Lung (tissue), 12 donors: ENCODE results near the gene MACROH2A2. TPM values are rescaled to one million over a fixed set of nuclear protein-coding genes. Genes with fewer than 3 reads are reported as not detected.

Source experiments
- ATAC-seq: fragments of 200-7000 bp; cut with Tn5 transposase; one replicate; pipeline ENCODE4 v1.9.1; 2020; ENCODE audit warnings: moderate number of reproducible peaks; ENCODE audit not compliant: insufficient read depth, low FRiP score
- DNase-seq, 3 donors: peaks; one replicate each; pipeline ENCODE4 v3.0.0-alpha.2; 2013 to 2017
- H3K27ac ChIP-seq, 2 donors: one replicate each; pipeline ENCODE4 v1.5.1; 2013; ENCODE audit warnings: mild to moderate bottlenecking in 2 of 2, moderate library complexity in 2 of 2, control low read depth in 1 of 2, inconsistent platforms in 1 of 2, low read depth in 1 of 2, low read length in 1 of 2
- H3K27me3 ChIP-seq, 3 donors: one replicate each; pipeline ENCODE4 v1.5.1; 2013; ENCODE audit warnings: low read length in 2 of 3; ENCODE audit not compliant: control insufficient read depth in 3 of 3, insufficient read depth in 3 of 3
- H3K36me3 ChIP-seq, 4 donors: one replicate each; pipeline ENCODE4 v1.5.1; 2013; ENCODE audit warnings: low read length in 4 of 4, mild to moderate bottlenecking in 1 of 4, moderate library complexity in 1 of 4; ENCODE audit not compliant: control insufficient read depth in 4 of 4, insufficient read depth in 4 of 4
- H3K4me1 ChIP-seq, 5 donors: one replicate each; pipeline ENCODE4 v1.5.1; 2013; ENCODE audit warnings: low read length in 5 of 5, mild to moderate bottlenecking in 2 of 5, moderate library complexity in 1 of 5; ENCODE audit not compliant: control insufficient read depth in 5 of 5, insufficient read depth in 5 of 5
- H3K4me3 ChIP-seq: one replicate; pipeline ENCODE4 v1.5.1; 2013; ENCODE audit warnings: mild to moderate bottlenecking, control low read depth, moderate library complexity
- H3K9ac ChIP-seq, 2 donors: one replicate each; pipeline ENCODE4 v1.5.1; 2013; ENCODE audit warnings: low read length in 2 of 2, control low read depth in 1 of 2; ENCODE audit not compliant: insufficient read depth in 1 of 2
- H3K9me3 ChIP-seq, 4 donors: one replicate each; pipeline ENCODE4 v1.5.1; 2013; ENCODE audit warnings: low read length in 3 of 4, mild to moderate bottlenecking in 1 of 4, moderate library complexity in 1 of 4; ENCODE audit not compliant: control insufficient read depth in 4 of 4, insufficient read depth in 3 of 4
- WGBS, 2 donors: extraction: QIAGEN DNeasy Blood & Tissue Kit; methylation state at CpG; one replicate each; pipeline ENCODE4 v1.1.7; 2013; 5-methylcytosine and 5-hydroxymethylcytosine counted together
- polyA plus RNA-seq, 2 donors: library from polyadenylated mRNA; stranded (reverse); fragments of 200-250 nt; gene quantifications; one replicate each; pipeline ENCODE4 v1.2.1, GENCODE V29; 2013
- total RNA-seq, 2 donors: library from RNA; depleted of rRNA in 1 of 2; stranded (reverse); fragments of >200 nt in 1 of 2; gene quantifications; one replicate each; pipeline ENCODE4 v1.2.1, GENCODE V29; 2014 to 2021
- TF ChIP-seq, protein P1 (sequence below): IDR thresholded peaks from 2 replicates; pipeline ENCODE4 v1.5.1; 2012; ENCODE audit warnings: mild to moderate bottlenecking; ENCODE audit errors: control extremely low read depth, extremely low read depth
- donor health status: control.
- donor health status: control.
- donor health status: Bipolar disorder and iron deficiency.
- donor health status: healthy.
- donor health status: DM: yes; HTN: yes; CAD: no.

The MACROH2A2 gene
- total and polyA plus RNA-seq, 4 donors = 5.7 to 19.3 (median 7.9) TPM

GRCh38 chr10:70111496-70111895 lies 58.9 kb downstream of the MACROH2A2 start:
- DNase-seq (no peak), ATAC-seq (no peak)
- WGBS, 2 donors = 94 to 95% methylated on average over 22 of the region's 22 CpGs
- Histone ChIP-seq H3K36me3 (peaks cover 4 to 25% (median 14%) of the 10 kb centered on the region in 4 donors), H3K27me3 (no peaks in the 10 kb centered on the region), H3K4me3 (no peak overlapping the region), H3K4me1 (no peaks in the 10 kb centered on the region), H3K9ac (no peak overlapping the region), H3K27ac (no peak overlapping the region), H3K9me3 (no peaks in the 10 kb centered on the region)
- TF ChIP-seq, protein P1, sequence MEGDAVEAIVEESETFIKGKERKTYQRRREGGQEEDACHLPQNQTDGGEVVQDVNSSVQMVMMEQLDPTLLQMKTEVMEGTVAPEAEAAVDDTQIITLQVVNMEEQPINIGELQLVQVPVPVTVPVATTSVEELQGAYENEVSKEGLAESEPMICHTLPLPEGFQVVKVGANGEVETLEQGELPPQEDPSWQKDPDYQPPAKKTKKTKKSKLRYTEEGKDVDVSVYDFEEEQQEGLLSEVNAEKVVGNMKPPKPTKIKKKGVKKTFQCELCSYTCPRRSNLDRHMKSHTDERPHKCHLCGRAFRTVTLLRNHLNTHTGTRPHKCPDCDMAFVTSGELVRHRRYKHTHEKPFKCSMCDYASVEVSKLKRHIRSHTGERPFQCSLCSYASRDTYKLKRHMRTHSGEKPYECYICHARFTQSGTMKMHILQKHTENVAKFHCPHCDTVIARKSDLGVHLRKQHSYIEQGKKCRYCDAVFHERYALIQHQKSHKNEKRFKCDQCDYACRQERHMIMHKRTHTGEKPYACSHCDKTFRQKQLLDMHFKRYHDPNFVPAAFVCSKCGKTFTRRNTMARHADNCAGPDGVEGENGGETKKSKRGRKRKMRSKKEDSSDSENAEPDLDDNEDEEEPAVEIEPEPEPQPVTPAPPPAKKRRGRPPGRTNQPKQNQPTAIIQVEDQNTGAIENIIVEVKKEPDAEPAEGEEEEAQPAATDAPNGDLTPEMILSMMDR = no peak

DNA sequence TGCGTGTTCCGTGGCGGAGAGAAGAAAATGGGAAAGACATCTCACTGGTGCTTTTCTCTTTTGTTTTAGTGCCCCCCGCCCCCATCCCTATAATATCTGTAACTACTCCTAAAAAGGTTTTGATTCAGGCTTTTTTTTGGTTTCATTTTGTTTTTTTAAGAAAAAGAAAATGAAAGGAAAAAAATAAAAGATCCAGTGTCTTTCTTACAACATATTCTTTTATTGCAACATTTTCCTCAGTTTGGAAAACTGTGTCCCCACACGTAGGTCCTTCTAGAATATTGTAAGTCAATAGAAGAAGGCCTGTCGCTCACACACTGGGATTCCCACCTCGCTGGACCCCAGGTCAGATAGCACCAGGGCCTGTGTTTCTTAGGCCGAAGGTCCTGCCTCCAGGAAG lies 59.4 kb downstream of the MACROH2A2 start:
- H3K4me1 ChIP-seq = no peaks in the 10 kb centered on the region
- H3K27ac ChIP-seq = no peak overlapping the region
- no peak overlapping the region for H3K4me3 ChIP-seq
- TF ChIP-seq, protein P1 = no peak
- peaks cover 4 to 25% (median 14%) of the 10 kb centered on the region in 4 donors for H3K36me3 ChIP-seq
- H3K27me3 ChIP-seq = no peaks in the 10 kb centered on the region
- 81 to 82% methylated on average over 8 of the region's 8 CpGs for WGBS, 2 donors
- DNase-seq (no peak), ATAC-seq (no peak)
- no peaks in the 10 kb centered on the region for H3K9me3 ChIP-seq
- H3K9ac ChIP-seq = no peak overlapping the region

DNA sequence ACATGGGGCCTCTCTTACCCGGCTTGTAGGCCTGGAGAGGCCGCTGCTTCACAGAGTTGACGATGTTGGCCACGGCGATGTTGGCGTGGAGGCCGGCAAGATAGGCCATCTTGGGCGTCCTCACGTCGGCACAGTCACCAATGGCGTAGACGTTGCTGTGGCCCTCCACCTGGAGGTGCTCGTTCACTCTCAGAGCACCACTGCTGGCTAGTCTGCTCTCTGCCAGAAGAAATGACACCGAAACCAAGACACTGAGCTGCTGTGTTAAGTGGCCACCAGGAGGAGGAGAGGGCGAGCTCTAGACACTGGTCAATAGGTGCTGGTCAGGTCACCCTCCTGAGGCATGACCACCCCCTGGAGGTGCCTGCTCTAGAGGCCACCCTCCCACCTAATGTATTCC lies 62.3 kb downstream of the MACROH2A2 start:
- TF ChIP-seq, protein P1 = no peak
- Histone ChIP-seq H3K27ac (no peak overlapping the region), H3K36me3 (peaks cover 2 to 31% (median 9%) of the 10 kb centered on the region in 4 donors)

GRCh38 chr10:70115948-70116682 lies 63.5 kb downstream of the MACROH2A2 start:
- H3K4me1 ChIP-seq = no peaks in the 10 kb centered on the region
- peaks cover 2 to 35% (median 8%) of the 10 kb centered on the region in 4 donors for H3K36me3 ChIP-seq
- no peaks in the 10 kb centered on the region for H3K27me3 ChIP-seq
- no peak overlapping the region for H3K4me3 ChIP-seq
- DNase-seq = peak; percentile 15 to 39 (median 33)
- no peak overlapping the region for H3K27ac ChIP-seq
- H3K9me3 ChIP-seq = no peaks in the 10 kb centered on the region
- no peak overlapping the region for H3K9ac ChIP-seq
- ATAC-seq = peak; percentile 27
- TF ChIP-seq, protein P1 = peak; percentile 59
- 48% methylated on average over 12 of the region's 12 CpGs for WGBS, 2 donors

More for the DNA sequence above, 62.3 kb downstream of the MACROH2A2 start:
- 96 to 97% methylated on average over 15 of the region's 15 CpGs for WGBS, 2 donors
- DNase-seq (no peak), ATAC-seq (no peak)
- Histone ChIP-seq H3K9me3 (no peaks in the 10 kb centered on the region), H3K4me3 (no peak overlapping the region), H3K4me1 (no peaks in the 10 kb centered on the region), H3K27me3 (no peaks in the 10 kb centered on the region), H3K9ac (no peak overlapping the region)
